ENCODE results near the gene TGFBI. TPM values are rescaled to one million over a fixed set of nuclear protein-coding genes. Genes with fewer than 3 reads are reported as not detected.

Gene TGFBI
- polyA plus RNA-seq, 3 donors: 480 to 653 (median 565) TPM

DNA sequence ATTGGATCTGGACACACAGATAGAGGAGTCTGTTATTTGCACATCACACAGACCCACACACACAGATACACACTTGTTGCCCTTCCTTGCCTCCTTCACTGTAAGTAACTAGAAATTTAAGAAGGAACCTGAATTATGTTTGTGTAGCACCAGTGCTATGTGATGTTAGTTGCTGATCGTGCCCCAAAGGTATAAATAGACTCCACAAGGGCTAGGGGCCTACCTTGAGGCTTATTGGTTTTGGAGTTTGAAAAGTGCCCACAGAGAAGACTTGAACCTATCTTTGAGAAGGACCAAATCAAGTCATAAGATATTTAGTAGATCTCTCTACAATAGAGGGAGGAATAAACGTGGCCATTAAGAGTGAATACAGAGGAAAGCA lies 8.8 kb upstream of the TGFBI start:
- Mint-ChIP-seq H3K27ac (peak overlapping the region; percentile 37 to 89 (median 87)), H3K27me3 (ENCODE audit: low read depth in 3 of 3) (peaks cover 1 to 2% (median 1%) of the 10 kb centered on the region in 3 donors), H3K4me3 (peak overlapping the region in 1 of 2 donors; percentile 43), H3K36me3 (peaks cover 5 to 17% of the 10 kb centered on the region in 2 donors), H3K4me1 (peaks cover 89% of the 10 kb centered on the region), H3K9me3 (peaks cover 0 to 4% (median 0%) of the 10 kb centered on the region in 7 donors)
- intact Hi-C loops (cut with micrococcal nuclease): loop anchor here in 1 of 2 donors (10.0 kb wide), 1 partner anchor 45 kb away; no protein-coding TSS in a partner anchor
- H3K79me2 ChIP-seq (ENCODE audit: insufficient read depth, low read length): no peaks in the 10 kb centered on the region
- peaks cover 77 to 85% of the 10 kb centered on the region in 2 donors for H3K4me1 ChIP-seq (ENCODE audit: control insufficient read depth in 1 of 2, insufficient read depth in 2 of 2, low read length in 2 of 2)
- peak overlapping the region; percentile 12 for H3K4me2 ChIP-seq (replicated peaks; ENCODE audit: extremely low read depth, low read length, poor library complexity, severe bottlenecking)
- TF ChIP-seq CTCF (IDR thresholded peaks at IDR 0.05): no peak
- DNase-seq: no peak
- H3K27ac ChIP-seq (ENCODE audit: low read depth in 1 of 2, low read length in 2 of 2): peak overlapping the region in 1 of 2 donors; percentile 71
- H3K27me3 ChIP-seq (ENCODE audit: control insufficient read depth in 2 of 2, insufficient read depth in 2 of 2, low read length in 2 of 2): no peaks in the 10 kb centered on the region
- H3K9ac ChIP-seq (ENCODE audit: insufficient read depth, low read length, poor library complexity, severe bottlenecking): no peak overlapping the region
- no peaks in the 10 kb centered on the region for H3K36me3 ChIP-seq (replicated peaks in 1 of 2; ENCODE audit: control insufficient read depth in 1 of 2, insufficient read depth in 2 of 2, low read length in 2 of 2)
- WGBS (ENCODE audit: insufficient coverage): no CpG with 5 or more reads among the region's 2 CpGs
- H3K4me3 ChIP-seq (replicated peaks in 1 of 3; ENCODE audit: low read depth in 2 of 3, low read length in 3 of 3): peak overlapping the region in 1 of 3 experiments; percentile 31
- no peaks in the 10 kb centered on the region for H4K20me1 ChIP-seq (ENCODE audit: insufficient read depth, low read length)
- no peak overlapping the region for H2AFZ ChIP-seq (ENCODE audit: insufficient read depth, low read depth, low read length, poor library complexity, severe bottlenecking)
- H3K9me3 ChIP-seq (replicated peaks in 1 of 2; ENCODE audit: control insufficient read depth in 1 of 2, insufficient read depth in 1 of 2, low read length in 2 of 2): no peaks in the 10 kb centered on the region

GRCh38 chr5:136020383-136021015 lies 8.3 kb upstream of the TGFBI start:
- Histone ChIP-seq H3K79me2 (ENCODE audit: insufficient read depth, low read length) (no peaks in the 10 kb centered on the region), H3K9ac (ENCODE audit: insufficient read depth, low read length, poor library complexity, severe bottlenecking) (no peak overlapping the region), H3K9me3 (replicated peaks in 1 of 2; ENCODE audit: control insufficient read depth in 1 of 2, insufficient read depth in 1 of 2, low read length in 2 of 2) (no peaks in the 10 kb centered on the region), H3K4me3 (replicated peaks in 1 of 3; ENCODE audit: low read depth in 2 of 3, low read length in 3 of 3) (peak overlapping the region in 1 of 3 experiments; percentile 31), H3K4me2 (replicated peaks; ENCODE audit: extremely low read depth, low read length, poor library complexity, severe bottlenecking) (peak overlapping the region; percentile 12), H3K4me1 (ENCODE audit: control insufficient read depth in 1 of 2, insufficient read depth in 2 of 2, low read length in 2 of 2) (peaks cover 75 to 85% of the 10 kb centered on the region in 2 donors), H3K36me3 (replicated peaks in 1 of 2; ENCODE audit: control insufficient read depth in 1 of 2, insufficient read depth in 2 of 2, low read length in 2 of 2) (no peaks in the 10 kb centered on the region), H3K27ac (ENCODE audit: low read depth in 1 of 2, low read length in 2 of 2) (peak overlapping the region in 1 of 2 donors; percentile 71), H2AFZ (ENCODE audit: insufficient read depth, low read depth, low read length, poor library complexity, severe bottlenecking) (no peak overlapping the region), H4K20me1 (ENCODE audit: insufficient read depth, low read length) (no peaks in the 10 kb centered on the region), H3K27me3 (ENCODE audit: control insufficient read depth in 2 of 2, insufficient read depth in 2 of 2, low read length in 2 of 2) (no peaks in the 10 kb centered on the region)
- peak overlapping the region; percentile 37 to 89 (median 87) for H3K27ac Mint-ChIP-seq
- peak overlapping the region; percentile 34 to 43 for H3K4me3 Mint-ChIP-seq
- H3K36me3 Mint-ChIP-seq: peaks cover 3 to 14% of the 10 kb centered on the region in 2 donors
- peaks cover 1 to 2% (median 1%) of the 10 kb centered on the region in 3 donors for H3K27me3 Mint-ChIP-seq (ENCODE audit: low read depth in 3 of 3)
- WGBS (ENCODE audit: insufficient coverage): 18% methylated on average over 4 of the region's 10 CpGs
- intact Hi-C loops (cut with micrococcal nuclease): loop anchor here in 1 of 2 donors (10.0 kb wide), 1 partner anchor 46 kb away; no protein-coding TSS in a partner anchor
- TF ChIP-seq CTCF (IDR thresholded peaks at IDR 0.05): no peak
- peaks cover 0 to 2% (median 0%) of the 10 kb centered on the region in 7 donors for H3K9me3 Mint-ChIP-seq
- peaks cover 89% of the 10 kb centered on the region for H3K4me1 Mint-ChIP-seq
- peak; percentile 88 to 96 (median 93) for DNase-seq
